K562 (cell line): ENCODE measurements around the gene TPGS1. TPM values are rescaled to one million over a fixed set of nuclear protein-coding genes. Genes with fewer than 3 reads are reported as not detected.

Experiments used
- ARID1B ChIP-seq: fragments of 450-650 bp; IDR thresholded peaks from 2 replicates; pipeline ENCODE4 v1.6.1; 2016; ENCODE audit warnings: antibody characterized with exemption, mild to moderate bottlenecking, inconsistent platforms
- CEBPG ChIP-seq, 3 experiments: fragments of 200-800 bp in 1 of 3; sonication (Bioruptor generic) in 1 of 3; sonication (generic) in 1 of 3; formaldehyde crosslinking in 1 of 3; IDR thresholded peaks in 2 of 3; conservative IDR thresholded peaks in 1 of 3; 2 replicates each; pipeline versions ENCODE4 v1.6.1 to v1.8.0; 2016 to 2022; ENCODE audit warnings: missing compliant biosample characterization in 2 of 3, missing genetic modification characterization in 2 of 3, mild to moderate bottlenecking in 1 of 3, missing genetic modification reagents in 1 of 3
- HDGF ChIP-seq: fragments of 450-650 bp; IDR thresholded peaks from 2 replicates; pipeline ENCODE4 v1.6.1; 2016
- KLF1 ChIP-seq: fragments of 450-650 bp; IDR thresholded peaks from 2 replicates; pipeline ENCODE4 v1.6.1; 2016; ENCODE audit warnings: missing genetic modification characterization, missing compliant biosample characterization
- NFE2L1 ChIP-seq: fragments of 450-650 bp; IDR thresholded peaks from 2 replicates; pipeline ENCODE4 v1.6.1; 2016; ENCODE audit warnings: missing genetic modification characterization, low read depth, mild to moderate bottlenecking, missing compliant biosample characterization, moderate library complexity, borderline replicate concordance
- TCF3 ChIP-seq: sonication (generic); formaldehyde crosslinking; IDR thresholded peaks from 2 replicates; pipeline ENCODE4 v1.4.0; 2020; ENCODE audit warnings: mild to moderate bottlenecking, missing genetic modification reagents
- TEAD2 ChIP-seq: fragments of 450-650 bp; IDR thresholded peaks from 2 replicates; pipeline ENCODE4 v1.6.1; 2016; ENCODE audit warnings: missing genetic modification characterization, control low read depth, missing compliant biosample characterization
- ZC3H11A ChIP-seq: IDR thresholded peaks from 2 replicates; pipeline ENCODE4 v1.6.1; 2012; ENCODE audit warnings: low read depth, low read length, improper control_type of control experiment
- ZKSCAN8 ChIP-seq: fragments of 200-800 bp; sonication (Bioruptor generic); IDR thresholded peaks from 2 replicates; pipeline ENCODE4 v1.6.1; 2016; ENCODE audit warnings: missing genetic modification characterization, missing compliant biosample characterization
- ZNF121 ChIP-seq: sonication (generic); formaldehyde crosslinking; conservative IDR thresholded peaks from 2 replicates; pipeline ENCODE4 v1.8.0; 2022; ENCODE audit warnings: missing genetic modification reagents
- ZNF282 ChIP-seq: sonication (generic); formaldehyde crosslinking; IDR thresholded peaks from 2 replicates; pipeline ENCODE4 v1.8.1; 2023; ENCODE audit warnings: missing genetic modification reagents
- polyA plus RNA-seq, 8 experiments: library from polyadenylated mRNA; depleted of rRNA in 4 of 8; stranded (reverse) in 5 of 8; unstranded in 3 of 8; fragments of >200 nt; fragmentation: Nextera tagmentation in 2 of 8; fragmentation: Illumina TruSeq in 1 of 8; extraction: Ambion mirVana in 2 of 8; extraction: Trizol in 1 of 8; gene quantifications; 2 replicates each; pipeline versions ENCODE4 v1.2.1 to v1.2.3, GENCODE V29; 2011 to 2014; ENCODE audit warnings: inconsistent platforms in 1 of 8, missing spikeins in 1 of 8
- total RNA-seq, 7 experiments: library from RNA; depleted of rRNA in 6 of 7; stranded (reverse); fragments of >200 nt in 6 of 7; fragmentation: Illumina TruSeq in 2 of 7; extraction: Trizol in 2 of 7; gene quantifications; 2 replicates each; pipeline versions ENCODE4 v1.2.1 to v1.2.3, GENCODE V29; 2011 to 2021; ENCODE audit warnings: low replicate concordance in 1 of 7
- TF ChIP-seq, protein P1 (sequence below): fragments of 200-400 bp; formaldehyde crosslinking; IDR thresholded peaks from 2 replicates; pipeline ENCODE4 v1.6.1; 2017; ENCODE audit warnings: mild to moderate bottlenecking, low read depth, low read length, moderate library complexity
- TF ChIP-seq, protein P2 (sequence below): fragments of 450-650 bp; formaldehyde crosslinking; IDR thresholded peaks from 2 replicates; pipeline ENCODE4 v1.4.0; 2020; ENCODE audit warnings: mild to moderate bottlenecking, moderate library complexity
- TF ChIP-seq, protein P3 (sequence below): fragments of 250-450 bp; sonication (Bioruptor Pico); IDR thresholded peaks from 2 replicates; pipeline ENCODE4 v1.5.0; 2022; ENCODE audit warnings: mild to moderate bottlenecking
- TF ChIP-seq, protein P4 (sequence below): fragments of 250-450 bp; sonication (Bioruptor Pico); IDR thresholded peaks from 2 replicates; pipeline ENCODE4 v1.8.0; 2021; ENCODE audit warnings: borderline replicate concordance, mild to moderate bottlenecking, moderate library complexity; ENCODE audit not compliant: poor library complexity, severe bottlenecking
- TF ChIP-seq, protein P5 (sequence below): sonication (generic); formaldehyde crosslinking; IDR thresholded peaks from 2 replicates; pipeline ENCODE4 v1.8.1; 2023; ENCODE audit warnings: mild to moderate bottlenecking, missing genetic modification reagents, moderate library complexity
- TF ChIP-seq, protein P6 (sequence below): sonication (generic); formaldehyde crosslinking; IDR thresholded peaks from 2 replicates; pipeline ENCODE4 v1.8.1; 2023; ENCODE audit warnings: mild to moderate bottlenecking, missing genetic modification reagents

The TPGS1 gene
- total and polyA plus RNA-seq, 9 of the 15 experiments (the other 6 are each of a cell fraction or from before 2014, with no cell fraction given): 0.30 to 31.6 (median 1.2) TPM; not detected in 2

DNA sequence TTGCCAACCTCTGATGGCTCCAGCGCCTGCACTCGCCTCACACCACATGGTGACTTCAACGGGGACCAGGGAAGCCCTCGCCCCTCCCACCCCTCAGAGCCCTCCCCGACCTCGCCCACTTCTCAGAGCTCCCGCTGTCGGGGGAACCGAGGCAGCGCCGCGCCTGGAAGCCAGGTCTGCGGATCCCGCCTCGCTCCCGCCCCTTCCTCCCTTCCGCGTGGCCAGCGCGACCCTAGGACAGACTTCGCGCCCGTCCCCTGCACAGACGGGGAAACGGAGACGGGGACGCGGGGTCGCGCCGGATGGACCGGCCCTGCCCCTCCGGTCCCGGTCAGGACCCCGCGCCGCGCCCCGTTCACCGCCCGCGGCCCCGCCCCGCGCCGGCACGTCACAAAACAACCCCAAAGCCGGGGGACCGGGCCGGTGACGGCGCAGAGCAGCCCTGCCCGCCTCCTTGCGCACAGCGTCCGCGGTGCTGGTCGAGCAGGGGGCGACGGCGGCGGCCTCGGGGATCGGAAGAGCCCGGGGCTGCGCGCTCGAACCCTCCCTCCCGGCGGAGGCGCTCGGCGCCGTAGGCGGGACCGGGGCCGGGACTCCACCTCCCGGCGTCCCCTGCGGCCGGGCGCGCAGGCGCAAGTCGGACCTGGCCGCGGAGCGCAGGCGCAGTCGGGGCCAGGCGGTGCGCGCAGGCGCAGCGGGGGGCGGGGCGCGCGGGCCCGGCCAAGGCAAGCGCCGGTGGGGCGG is 23.9 kb downstream of the TPGS1 start (continued):
- TF ChIP-seq, protein P1, sequence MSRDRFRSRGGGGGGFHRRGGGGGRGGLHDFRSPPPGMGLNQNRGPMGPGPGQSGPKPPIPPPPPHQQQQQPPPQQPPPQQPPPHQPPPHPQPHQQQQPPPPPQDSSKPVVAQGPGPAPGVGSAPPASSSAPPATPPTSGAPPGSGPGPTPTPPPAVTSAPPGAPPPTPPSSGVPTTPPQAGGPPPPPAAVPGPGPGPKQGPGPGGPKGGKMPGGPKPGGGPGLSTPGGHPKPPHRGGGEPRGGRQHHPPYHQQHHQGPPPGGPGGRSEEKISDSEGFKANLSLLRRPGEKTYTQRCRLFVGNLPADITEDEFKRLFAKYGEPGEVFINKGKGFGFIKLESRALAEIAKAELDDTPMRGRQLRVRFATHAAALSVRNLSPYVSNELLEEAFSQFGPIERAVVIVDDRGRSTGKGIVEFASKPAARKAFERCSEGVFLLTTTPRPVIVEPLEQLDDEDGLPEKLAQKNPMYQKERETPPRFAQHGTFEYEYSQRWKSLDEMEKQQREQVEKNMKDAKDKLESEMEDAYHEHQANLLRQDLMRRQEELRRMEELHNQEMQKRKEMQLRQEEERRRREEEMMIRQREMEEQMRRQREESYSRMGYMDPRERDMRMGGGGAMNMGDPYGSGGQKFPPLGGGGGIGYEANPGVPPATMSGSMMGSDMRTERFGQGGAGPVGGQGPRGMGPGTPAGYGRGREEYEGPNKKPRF: no peak
- TF ChIP-seq HDGF: no peak
- TF ChIP-seq ZKSCAN8 (CRISPR knock-in tag): no peak
- TF ChIP-seq TCF3: no peak; the same call in 1 of the 2 replicates
- TF ChIP-seq CEBPG (CRISPR knock-in tag; IDR thresholded peaks at IDR 0.05): no peak
- no peak for TF ChIP-seq CEBPG (tag; conservative IDR thresholded peaks at IDR 0.05 in 1 of 2, IDR thresholded peaks at IDR 0.05 in 1 of 2)
- TF ChIP-seq NFE2L1: no peak
- no peak for TF ChIP-seq TEAD2 (tag)
- TF ChIP-seq, protein P2, sequence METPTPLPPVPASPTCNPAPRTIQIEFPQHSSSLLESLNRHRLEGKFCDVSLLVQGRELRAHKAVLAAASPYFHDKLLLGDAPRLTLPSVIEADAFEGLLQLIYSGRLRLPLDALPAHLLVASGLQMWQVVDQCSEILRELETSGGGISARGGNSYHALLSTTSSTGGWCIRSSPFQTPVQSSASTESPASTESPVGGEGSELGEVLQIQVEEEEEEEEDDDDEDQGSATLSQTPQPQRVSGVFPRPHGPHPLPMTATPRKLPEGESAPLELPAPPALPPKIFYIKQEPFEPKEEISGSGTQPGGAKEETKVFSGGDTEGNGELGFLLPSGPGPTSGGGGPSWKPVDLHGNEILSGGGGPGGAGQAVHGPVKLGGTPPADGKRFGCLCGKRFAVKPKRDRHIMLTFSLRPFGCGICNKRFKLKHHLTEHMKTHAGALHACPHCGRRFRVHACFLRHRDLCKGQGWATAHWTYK: peak; percentile 64; the same call in 1 of the 2 replicates
- TF ChIP-seq ZC3H11A: no peak
- no peak for TF ChIP-seq KLF1 (tag)
- TF ChIP-seq, protein P3, sequence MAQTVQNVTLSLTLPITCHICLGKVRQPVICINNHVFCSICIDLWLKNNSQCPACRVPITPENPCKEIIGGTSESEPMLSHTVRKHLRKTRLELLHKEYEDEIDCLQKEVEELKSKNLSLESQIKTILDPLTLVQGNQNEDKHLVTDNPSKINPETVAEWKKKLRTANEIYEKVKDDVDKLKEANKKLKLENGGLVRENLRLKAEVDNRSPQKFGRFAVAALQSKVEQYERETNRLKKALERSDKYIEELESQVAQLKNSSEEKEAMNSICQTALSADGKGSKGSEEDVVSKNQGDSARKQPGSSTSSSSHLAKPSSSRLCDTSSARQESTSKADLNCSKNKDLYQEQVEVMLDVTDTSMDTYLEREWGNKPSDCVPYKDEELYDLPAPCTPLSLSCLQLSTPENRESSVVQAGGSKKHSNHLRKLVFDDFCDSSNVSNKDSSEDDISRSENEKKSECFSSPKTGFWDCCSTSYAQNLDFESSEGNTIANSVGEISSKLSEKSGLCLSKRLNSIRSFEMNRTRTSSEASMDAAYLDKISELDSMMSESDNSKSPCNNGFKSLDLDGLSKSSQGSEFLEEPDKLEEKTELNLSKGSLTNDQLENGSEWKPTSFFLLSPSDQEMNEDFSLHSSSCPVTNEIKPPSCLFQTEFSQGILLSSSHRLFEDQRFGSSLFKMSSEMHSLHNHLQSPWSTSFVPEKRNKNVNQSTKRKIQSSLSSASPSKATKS: no peak
- no peak for TF ChIP-seq ZNF282 (CRISPR knock-in tag)
- TF ChIP-seq, protein P4, sequence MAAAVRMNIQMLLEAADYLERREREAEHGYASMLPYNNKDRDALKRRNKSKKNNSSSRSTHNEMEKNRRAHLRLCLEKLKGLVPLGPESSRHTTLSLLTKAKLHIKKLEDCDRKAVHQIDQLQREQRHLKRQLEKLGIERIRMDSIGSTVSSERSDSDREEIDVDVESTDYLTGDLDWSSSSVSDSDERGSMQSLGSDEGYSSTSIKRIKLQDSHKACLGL (CRISPR knock-in tag): no peak
- TF ChIP-seq ARID1B: no peak
- TF ChIP-seq ZNF121 (CRISPR knock-in tag): 0 out of 2 replicates have a peak, but pooled peaks have one; percentile 2
- TF ChIP-seq, protein P5, sequence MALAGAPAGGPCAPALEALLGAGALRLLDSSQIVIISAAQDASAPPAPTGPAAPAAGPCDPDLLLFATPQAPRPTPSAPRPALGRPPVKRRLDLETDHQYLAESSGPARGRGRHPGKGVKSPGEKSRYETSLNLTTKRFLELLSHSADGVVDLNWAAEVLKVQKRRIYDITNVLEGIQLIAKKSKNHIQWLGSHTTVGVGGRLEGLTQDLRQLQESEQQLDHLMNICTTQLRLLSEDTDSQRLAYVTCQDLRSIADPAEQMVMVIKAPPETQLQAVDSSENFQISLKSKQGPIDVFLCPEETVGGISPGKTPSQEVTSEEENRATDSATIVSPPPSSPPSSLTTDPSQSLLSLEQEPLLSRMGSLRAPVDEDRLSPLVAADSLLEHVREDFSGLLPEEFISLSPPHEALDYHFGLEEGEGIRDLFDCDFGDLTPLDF: no peak
- TF ChIP-seq, protein P6, sequence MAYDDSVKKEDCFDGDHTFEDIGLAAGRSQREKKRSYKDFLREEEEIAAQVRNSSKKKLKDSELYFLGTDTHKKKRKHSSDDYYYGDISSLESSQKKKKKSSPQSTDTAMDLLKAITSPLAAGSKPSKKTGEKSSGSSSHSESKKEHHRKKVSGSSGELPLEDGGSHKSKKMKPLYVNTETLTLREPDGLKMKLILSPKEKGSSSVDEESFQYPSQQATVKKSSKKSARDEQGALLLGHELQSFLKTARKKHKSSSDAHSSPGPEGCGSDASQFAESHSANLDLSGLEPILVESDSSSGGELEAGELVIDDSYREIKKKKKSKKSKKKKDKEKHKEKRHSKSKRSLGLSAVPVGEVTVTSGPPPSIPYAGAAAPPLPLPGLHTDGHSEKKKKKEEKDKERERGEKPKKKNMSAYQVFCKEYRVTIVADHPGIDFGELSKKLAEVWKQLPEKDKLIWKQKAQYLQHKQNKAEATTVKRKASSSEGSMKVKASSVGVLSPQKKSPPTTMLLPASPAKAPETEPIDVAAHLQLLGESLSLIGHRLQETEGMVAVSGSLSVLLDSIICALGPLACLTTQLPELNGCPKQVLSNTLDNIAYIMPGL (CRISPR knock-in tag): peak; percentile 4; the same call in 1 of the 2 replicates
